Smooth muscle cell (in vitro differentiated cells): ENCODE measurements around the gene PCDHA5. TPM values are rescaled to one million over a fixed set of nuclear protein-coding genes. Genes with fewer than 3 reads are reported as not detected.

Experiments
- DNase-seq: peaks from one replicate; lab custom pipeline; 2025; ENCODE audit not compliant: unreplicated experiment; lab: John Stamatoyannopoulos, UW
- H2AFZ ChIP-seq: fragments of 200-600 bp; sonication (generic); 2 replicates; pipeline ENCODE4 v1.6.0; 2016; ENCODE audit warnings: antibody characterized with exemption, low read depth, mild to moderate bottlenecking
- H3F3A ChIP-seq: fragments of 200-600 bp; sonication (generic); 2 replicates; pipeline ENCODE4 v1.6.0; 2017; ENCODE audit warnings: antibody characterized with exemption, low read depth
- H3K27ac ChIP-seq: fragments of 200-600 bp; sonication (generic); 2 replicates; pipeline ENCODE4 v1.5.1; 2016; ENCODE audit warnings: low read depth, mild to moderate bottlenecking
- H3K27me3 ChIP-seq: fragments of 200-600 bp; sonication (generic); 2 replicates; pipeline ENCODE4 v1.6.1; 2016; ENCODE audit warnings: low read depth, mild to moderate bottlenecking
- H3K36me3 ChIP-seq: fragments of 200-600 bp; sonication (generic); 2 replicates; pipeline ENCODE4 v1.5.1; 2016; ENCODE audit warnings: low read depth
- H3K4me1 ChIP-seq: fragments of 200-600 bp; sonication (generic); 2 replicates; pipeline ENCODE4 v1.5.1; 2016; ENCODE audit warnings: low read depth
- H3K4me2 ChIP-seq: fragments of 200-600 bp; sonication (generic); 2 replicates; pipeline ENCODE4 v1.6.0; 2016; ENCODE audit warnings: mild to moderate bottlenecking
- H3K4me3 ChIP-seq: fragments of 200-600 bp; sonication (generic); 2 replicates; pipeline ENCODE4 v1.5.1; 2016; ENCODE audit warnings: mild to moderate bottlenecking
- H3K79me2 ChIP-seq: fragments of 200-600 bp; sonication (generic); 2 replicates; pipeline ENCODE4 v1.6.0; 2016; ENCODE audit warnings: low read depth, mild to moderate bottlenecking
- H3K9ac ChIP-seq: fragments of 200-600 bp; sonication (generic); 2 replicates; pipeline ENCODE4 v1.6.0; 2016; ENCODE audit warnings: low read depth
- H3K9me3 ChIP-seq: fragments of 200-600 bp; sonication (generic); replicated peaks from 2 replicates; pipeline ENCODE4 v1.5.1; 2016; ENCODE audit warnings: low read depth
- H4K20me1 ChIP-seq: fragments of 200-600 bp; sonication (generic); 2 replicates; pipeline ENCODE4 v1.6.0; 2016; ENCODE audit warnings: low read depth
- WGBS: methylation state at CpG from one replicate; pipeline ENCODE4 v1.1.7; 2016; ENCODE audit warnings: low lambda C conversion rate; 5-methylcytosine and 5-hydroxymethylcytosine counted together
- polyA plus RNA-seq: library from polyadenylated mRNA; unstranded; fragments of >200 nt; fragmentation: Nextera tagmentation; extraction: Ambion mirVana; gene quantifications from 2 replicates; pipeline ENCODE4 v1.2.1, GENCODE V29; 2016
- total RNA-seq: library from RNA; depleted of rRNA; stranded (reverse); fragments of >200 nt; gene quantifications from 2 replicates; pipeline ENCODE4 v1.2.3, GENCODE V29; 2014
- TF ChIP-seq, protein P1 (sequence below): fragments of 200-600 bp; sonication (generic); IDR thresholded peaks from 2 replicates; pipeline ENCODE4 v1.5.1; 2017; ENCODE audit warnings: borderline replicate concordance, mild to moderate bottlenecking, antibody characterized with exemption; ENCODE audit not compliant: insufficient read depth, poor library complexity, severe bottlenecking

Gene PCDHA5
- total and polyA plus RNA-seq, 2 experiments from 2014 or later: 0.05 to 0.31 TPM

- Histone ChIP-seq H3K79me2 (no peaks in the 10 kb centered on the region), H3K27me3 (no peaks in the 10 kb centered on the region), H3K4me1 (no peaks in the 10 kb centered on the region), H2AFZ (no peak overlapping the region), H3K36me3 (no peaks in the 10 kb centered on the region), H4K20me1 (no peaks in the 10 kb centered on the region), H3K9me3 (no peaks in the 10 kb centered on the region), H3K27ac (no peak overlapping the region), H3K4me3 (no peak overlapping the region), H3K4me2 (no peak overlapping the region), H3F3A (no peaks in the 10 kb centered on the region), H3K9ac (no peak overlapping the region)
- DNase-seq: no peak
- 98% methylated on average over 96 of the region's 103 CpGs for WGBS
- TF ChIP-seq, protein P1, sequence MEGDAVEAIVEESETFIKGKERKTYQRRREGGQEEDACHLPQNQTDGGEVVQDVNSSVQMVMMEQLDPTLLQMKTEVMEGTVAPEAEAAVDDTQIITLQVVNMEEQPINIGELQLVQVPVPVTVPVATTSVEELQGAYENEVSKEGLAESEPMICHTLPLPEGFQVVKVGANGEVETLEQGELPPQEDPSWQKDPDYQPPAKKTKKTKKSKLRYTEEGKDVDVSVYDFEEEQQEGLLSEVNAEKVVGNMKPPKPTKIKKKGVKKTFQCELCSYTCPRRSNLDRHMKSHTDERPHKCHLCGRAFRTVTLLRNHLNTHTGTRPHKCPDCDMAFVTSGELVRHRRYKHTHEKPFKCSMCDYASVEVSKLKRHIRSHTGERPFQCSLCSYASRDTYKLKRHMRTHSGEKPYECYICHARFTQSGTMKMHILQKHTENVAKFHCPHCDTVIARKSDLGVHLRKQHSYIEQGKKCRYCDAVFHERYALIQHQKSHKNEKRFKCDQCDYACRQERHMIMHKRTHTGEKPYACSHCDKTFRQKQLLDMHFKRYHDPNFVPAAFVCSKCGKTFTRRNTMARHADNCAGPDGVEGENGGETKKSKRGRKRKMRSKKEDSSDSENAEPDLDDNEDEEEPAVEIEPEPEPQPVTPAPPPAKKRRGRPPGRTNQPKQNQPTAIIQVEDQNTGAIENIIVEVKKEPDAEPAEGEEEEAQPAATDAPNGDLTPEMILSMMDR: no peak
These were observed 14.5 kb downstream of the PCDHA5 start for GRCh38 chr5:140835622-140836510.

- Histone ChIP-seq H3K27ac (no peak within 1 kb of the TSS), H3K79me2 (no peaks in the 10 kb centered on the region), H4K20me1 (no peaks in the 10 kb centered on the region), H3K27me3 (no peaks in the 10 kb centered on the region), H3F3A (no peaks in the 10 kb centered on the region), H3K9me3 (no peaks in the 10 kb centered on the region), H3K9ac (no peak within 1 kb of the TSS), H3K4me1 (no peaks in the 10 kb centered on the region), H2AFZ (no peak within 1 kb of the TSS), H3K4me3 (no peak within 1 kb of the TSS), H3K36me3 (no peaks in the 10 kb centered on the region), H3K4me2 (no peak within 1 kb of the TSS)
- WGBS: 69% methylated on average over 47 of the region's 47 CpGs
- no peak for DNase-seq
- TF ChIP-seq, protein P1: no peak
These were observed 19.9 kb downstream of the PCDHA5 start, which contains the start of gene PCDHA8 for GRCh38 chr5:140840978-140841962. TSS of gene PCDHA8 (plus strand) at chr5:140841187. CDS start at chr5:140841322, 135 bp downstream.

- Histone ChIP-seq H3K9me3 (no peaks in the 10 kb centered on the region), H3K4me2 (no peak overlapping the region), H3K36me3 (no peaks in the 10 kb centered on the region), H3K4me3 (no peak overlapping the region), H3K4me1 (no peaks in the 10 kb centered on the region), H3K9ac (no peak overlapping the region), H3K27ac (no peak overlapping the region), H3K79me2 (no peaks in the 10 kb centered on the region), H4K20me1 (no peaks in the 10 kb centered on the region), H2AFZ (no peak overlapping the region), H3K27me3 (no peaks in the 10 kb centered on the region), H3F3A (no peaks in the 10 kb centered on the region)
- WGBS: 99% methylated on average over 77 of the region's 87 CpGs
- no peak for DNase-seq
- TF ChIP-seq, protein P1: no peak
These were observed 21.7 kb downstream of the PCDHA5 start for GRCh38 chr5:140842798-140843733.
